ENCODE results near the gene TEPSIN.

- no peak for TF ChIP-seq CTCF (IDR thresholded peaks at IDR 0.05; ENCODE audit: low read length)
- TF ChIP-seq EZH2 (optimal IDR thresholded peaks at IDR 0.05; ENCODE audit: low read depth, low read length), result no peak
- no peak for TF ChIP-seq EZH2phosphoT487 (IDR thresholded peaks at IDR 0.05; ENCODE audit: low read length)
Measured at GRCh38 chr17:81210868-81211267, 28.0 kb downstream of the TEPSIN start.
